GM18951 (cell line): ENCODE data around the gene TAGAP.

ENCODE experiments used
- POLR2A ChIP-seq: IDR thresholded peaks from 4 replicates; pipeline ENCODE4 v1.6.1; 2011; ENCODE audit warnings: mild to moderate bottlenecking; ENCODE audit not compliant: insufficient read length, insufficient read depth; ENCODE audit errors: extremely low read depth
- in situ Hi-C: fragments of 300-500 bp; cut with MboI; formaldehyde crosslinking; loops from one replicate; pipeline ENCODE4 v1.12.0; 2022; ENCODE audit warnings: low sequenced_read_pairs, mixed read lengths, inconsistent platforms; ENCODE audit not compliant: unreplicated experiment

TAGAP gene, protein sequence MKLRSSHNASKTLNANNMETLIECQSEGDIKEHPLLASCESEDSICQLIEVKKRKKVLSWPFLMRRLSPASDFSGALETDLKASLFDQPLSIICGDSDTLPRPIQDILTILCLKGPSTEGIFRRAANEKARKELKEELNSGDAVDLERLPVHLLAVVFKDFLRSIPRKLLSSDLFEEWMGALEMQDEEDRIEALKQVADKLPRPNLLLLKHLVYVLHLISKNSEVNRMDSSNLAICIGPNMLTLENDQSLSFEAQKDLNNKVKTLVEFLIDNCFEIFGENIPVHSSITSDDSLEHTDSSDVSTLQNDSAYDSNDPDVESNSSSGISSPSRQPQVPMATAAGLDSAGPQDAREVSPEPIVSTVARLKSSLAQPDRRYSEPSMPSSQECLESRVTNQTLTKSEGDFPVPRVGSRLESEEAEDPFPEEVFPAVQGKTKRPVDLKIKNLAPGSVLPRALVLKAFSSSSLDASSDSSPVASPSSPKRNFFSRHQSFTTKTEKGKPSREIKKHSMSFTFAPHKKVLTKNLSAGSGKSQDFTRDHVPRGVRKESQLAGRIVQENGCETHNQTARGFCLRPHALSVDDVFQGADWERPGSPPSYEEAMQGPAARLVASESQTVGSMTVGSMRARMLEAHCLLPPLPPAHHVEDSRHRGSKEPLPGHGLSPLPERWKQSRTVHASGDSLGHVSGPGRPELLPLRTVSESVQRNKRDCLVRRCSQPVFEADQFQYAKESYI

DNA sequence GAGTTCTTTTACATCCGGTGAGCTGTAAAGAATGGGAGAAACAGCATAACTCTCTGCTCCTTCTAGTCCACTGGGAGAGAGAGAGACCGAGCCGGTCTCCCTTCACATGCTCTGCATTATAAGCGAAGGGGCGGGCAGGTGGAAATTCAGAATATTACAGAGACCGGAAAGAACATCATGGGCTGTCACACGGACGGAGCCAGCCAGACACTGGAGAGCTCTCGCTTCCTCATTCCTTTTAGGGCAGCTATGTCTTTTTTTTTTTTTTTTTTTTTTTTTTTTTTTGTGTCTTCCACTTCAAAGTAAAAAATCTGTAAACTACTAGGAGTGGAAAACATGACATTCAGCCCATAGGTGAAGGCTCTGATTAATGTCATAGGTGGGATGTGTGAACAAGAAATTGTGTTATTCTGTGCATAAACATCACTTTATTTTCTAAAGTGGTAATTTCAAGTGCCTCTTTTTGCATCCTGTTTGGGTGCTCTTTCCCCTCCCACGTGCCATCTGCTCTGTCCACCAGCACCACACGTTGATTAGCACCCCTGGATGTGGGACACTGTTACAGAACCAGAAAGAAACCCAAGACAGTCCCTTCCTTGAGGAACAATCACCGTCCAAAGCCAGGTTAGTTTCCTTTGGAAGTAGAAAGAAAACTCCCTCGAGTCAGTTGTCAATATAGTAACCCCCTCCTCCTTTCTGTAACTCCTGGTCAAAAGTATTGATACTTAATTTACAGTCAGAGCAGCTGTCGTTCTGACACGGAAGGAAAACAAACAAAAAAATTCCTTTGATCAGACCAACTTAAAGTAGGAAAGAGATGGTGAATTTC is at the start of gene TAGAP:
TAGAP (minus strand) TSS at position 93 of the 829 bp plus-strand sequence. CDS start 845 bp downstream, outside the sequence.
- in situ Hi-C loops: no loop called here
- TF ChIP-seq POLR2A: peak; percentile 55

DNA sequence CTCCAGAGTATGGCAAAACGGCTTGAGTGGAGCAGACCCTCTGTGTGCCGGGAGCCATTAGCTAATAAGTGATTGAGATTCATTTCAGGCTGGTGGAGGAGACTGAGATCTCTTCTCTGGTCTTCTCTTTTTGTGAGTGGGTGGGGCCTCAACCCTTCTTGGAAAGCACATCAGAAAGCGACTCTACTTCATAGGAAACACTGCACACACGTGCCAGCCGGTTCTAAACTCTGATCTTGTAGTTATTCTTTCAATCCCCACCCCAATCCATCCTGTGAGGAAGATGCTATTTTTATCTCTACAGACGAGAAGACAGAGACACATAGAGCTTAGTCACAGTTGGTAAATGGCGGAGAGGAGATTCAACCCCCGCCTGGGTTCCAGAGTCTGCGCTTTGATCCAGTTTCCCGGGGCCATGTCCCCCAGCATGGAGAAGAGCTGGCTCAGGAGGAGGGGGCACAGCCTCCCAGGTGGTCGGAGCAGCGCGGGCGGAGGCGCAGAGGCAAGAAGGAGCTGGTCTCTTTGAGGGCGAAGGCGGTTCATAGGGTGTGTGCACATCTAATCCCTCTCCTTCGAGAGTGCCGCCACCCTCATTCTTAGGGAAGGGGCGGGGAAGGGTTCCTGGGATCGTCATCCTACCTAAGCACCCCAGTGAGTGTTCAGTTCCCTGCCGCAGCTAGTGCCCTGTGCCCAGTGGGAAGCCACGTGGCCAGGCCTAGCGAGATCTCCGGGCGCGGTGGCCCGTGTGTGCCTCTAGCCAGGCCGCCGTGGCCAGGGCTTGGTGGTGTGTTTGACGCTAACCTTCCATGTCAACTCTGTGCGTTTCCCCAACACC is 49.0 kb upstream of the TAGAP start:
- TF ChIP-seq POLR2A: no peak
- in situ Hi-C loops: no loop called here

DNA sequence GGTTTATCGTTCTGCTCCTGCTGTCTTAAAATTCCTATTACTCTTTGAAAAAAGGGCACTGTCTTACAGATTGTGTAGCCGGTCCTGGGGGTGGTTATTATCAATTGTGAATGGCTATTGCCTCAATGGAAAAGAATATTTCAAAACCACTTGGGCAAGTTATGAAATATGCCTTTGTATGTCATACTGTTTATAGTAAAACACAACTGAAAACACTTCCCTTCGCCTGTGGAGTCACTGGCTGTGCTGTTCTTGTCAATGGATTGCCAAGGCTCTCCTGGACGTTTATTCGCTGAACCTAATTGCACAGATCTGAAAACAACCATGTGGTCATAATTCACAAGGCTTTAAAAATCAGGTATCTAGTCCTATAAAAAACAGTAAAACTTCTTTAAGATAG is 47.8 kb upstream of the TAGAP start:
- in situ Hi-C loops: no loop called here
- no peak for TF ChIP-seq POLR2A

DNA sequence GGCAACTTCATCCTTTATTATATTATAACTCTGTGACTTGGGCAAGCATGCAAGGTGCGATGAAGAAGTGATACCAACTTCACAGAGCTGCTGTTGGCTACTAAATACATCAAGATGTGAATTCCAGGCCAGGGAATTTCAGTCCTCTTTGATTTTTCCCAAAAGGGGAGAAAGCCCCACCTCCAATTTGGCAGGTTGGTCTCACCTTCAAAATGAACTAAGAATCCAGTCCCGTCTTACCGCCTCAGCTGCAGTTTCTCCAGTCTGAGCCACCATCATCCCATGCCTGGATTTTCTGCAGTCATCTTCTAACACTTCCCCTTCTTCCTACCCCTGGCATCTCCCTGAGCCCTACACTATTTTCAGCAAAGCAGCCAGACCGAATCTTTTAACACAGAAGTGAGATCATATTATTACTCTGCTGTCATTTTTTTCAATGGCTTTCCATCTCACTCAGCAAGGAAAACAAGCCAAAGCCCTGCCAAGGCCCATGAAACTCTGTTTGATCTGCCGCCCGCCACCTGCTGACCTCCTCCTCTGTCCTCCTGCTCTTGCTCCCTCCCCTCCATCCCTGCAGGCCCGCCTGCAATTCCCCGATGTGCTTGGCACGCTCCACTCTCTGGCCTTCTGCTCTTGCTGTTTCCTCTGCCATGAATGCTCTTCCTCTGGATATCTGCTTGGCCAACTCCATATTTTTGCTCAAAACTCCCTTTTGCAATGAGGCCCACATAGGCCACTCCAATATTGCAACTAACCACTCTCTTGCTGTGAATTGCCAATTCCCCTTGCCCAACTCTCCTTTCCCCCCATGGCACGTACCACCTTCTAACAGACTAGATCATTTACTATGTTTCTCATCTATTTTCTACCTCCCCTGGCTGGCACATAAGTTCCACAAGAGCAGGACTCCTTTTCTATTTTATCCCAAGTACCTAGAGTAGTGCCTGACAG is 46.0 kb upstream of the TAGAP start:
- no peak for TF ChIP-seq POLR2A
- in situ Hi-C loops: no loop called here

DNA sequence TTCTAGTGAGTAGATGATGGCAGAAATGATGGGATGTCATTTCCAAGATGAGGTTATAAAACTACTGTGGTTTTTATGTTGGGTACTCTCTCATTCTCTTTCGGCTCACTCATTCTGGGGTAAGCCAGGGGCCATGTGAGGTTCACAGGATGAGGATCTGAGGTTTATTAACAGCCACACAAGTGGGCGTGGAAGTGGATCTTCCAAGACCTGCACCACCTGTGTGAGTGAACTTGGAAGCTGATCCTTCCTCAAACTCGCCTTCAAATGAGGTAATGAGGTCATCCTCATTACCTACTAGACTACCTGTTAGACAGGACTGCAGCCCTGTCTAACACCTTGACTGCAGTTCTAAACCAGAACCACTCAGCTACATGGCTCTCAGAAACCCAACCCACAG is 45.1 kb upstream of the TAGAP start:
- in situ Hi-C loops: no loop called here
- no peak for TF ChIP-seq POLR2A

DNA sequence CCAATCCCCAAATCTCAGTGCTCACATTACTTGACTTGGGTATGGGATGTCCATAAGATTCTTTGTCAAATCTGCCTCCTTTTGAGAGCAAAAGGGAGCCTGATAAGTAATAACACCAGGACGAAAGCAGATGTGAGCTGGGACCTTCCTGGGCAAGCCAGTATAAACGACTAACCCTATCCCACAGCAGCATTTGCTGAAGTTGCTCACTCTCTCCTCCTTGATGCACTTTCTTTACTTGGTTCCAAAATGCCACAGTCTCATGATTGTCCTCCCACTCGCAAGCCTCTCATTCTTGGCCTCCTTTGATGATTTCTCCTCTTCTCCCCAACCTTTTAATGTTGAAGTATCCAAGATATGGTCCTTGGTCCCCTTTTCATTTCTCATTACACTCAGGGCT is 44.7 kb upstream of the TAGAP start:
- in situ Hi-C loops: no loop called here
- TF ChIP-seq POLR2A: no peak

DNA sequence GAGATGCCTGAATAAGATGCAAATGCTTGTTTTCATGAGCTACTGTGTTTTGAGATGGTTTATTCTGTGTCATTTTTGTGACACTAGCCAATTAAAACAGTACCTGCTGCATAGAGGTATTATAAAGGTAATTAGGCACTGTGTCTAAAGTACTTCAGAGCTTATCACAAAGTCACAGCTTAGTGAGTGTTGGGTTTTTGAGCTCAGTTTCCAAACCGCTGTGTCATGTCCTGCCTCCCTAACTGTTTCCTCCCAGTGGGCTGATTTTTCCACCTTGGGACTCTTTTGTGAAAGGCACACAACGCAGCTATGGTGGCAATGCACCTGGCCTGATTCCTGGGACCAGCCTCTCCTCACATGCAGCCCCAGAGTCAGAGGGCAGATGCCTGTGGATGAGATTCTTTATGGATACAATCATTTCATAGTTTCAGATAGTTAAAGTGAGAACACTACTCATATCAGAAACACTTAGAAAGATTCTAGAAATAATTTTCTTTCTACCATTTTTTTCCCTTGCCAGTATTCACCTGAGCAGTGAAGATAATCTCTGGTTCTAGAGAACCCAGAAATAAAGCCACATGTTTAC is 41.3 kb upstream of the TAGAP start:
- no peak for TF ChIP-seq POLR2A
- in situ Hi-C loops: no loop called here

DNA sequence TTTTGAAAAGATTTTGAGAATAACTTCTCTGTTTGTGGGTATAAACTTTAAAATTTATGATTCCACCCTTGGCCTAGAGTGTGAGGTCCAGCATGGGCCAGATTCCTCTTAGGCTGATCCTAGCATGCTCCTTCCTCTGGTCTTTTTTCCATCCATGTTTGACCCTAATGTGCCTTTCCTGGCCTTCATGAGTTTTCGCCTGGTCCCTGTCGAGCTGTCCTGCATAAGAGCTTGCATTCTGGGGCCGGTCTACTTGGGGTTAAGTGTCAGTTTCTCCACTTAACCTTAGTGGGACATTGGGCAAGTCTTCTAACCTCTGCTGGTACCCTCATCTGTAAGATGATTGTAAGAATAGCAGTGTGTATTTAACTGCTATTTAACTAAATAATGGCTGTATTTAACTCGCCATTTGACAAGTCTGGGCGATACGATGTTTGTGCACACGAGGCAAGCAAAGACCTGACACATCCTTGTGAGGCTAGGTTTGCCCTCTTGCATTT is 40.7 kb upstream of the TAGAP start:
- in situ Hi-C loops: no loop called here
- no peak for TF ChIP-seq POLR2A

DNA sequence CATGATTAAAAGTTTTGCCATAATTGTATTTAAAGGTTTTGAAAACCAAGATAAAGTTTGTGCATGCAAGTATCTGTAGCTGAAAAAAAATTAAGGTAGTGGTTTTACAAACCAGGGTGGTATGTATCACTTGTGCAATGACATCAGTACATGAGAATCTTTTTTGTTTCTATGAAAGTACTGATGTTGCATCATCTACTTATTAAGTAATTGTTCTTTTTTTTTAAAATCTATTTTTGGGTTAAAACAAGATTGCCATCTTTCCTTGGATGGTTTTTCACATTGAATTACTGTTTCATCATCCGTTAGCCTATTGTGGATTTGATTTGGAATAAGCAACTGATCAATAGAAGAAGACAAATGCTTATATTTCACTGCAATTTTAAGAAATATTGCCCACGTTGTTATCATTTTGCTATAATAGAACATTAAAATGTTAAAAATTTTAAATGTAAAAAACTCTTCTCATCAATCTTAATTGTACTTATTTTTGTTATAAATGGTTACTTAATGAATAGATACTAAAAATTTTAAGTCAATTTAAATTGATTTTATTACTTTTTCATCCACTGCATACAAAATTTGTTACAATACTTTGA is 39.8 kb upstream of the TAGAP start:
- no peak for TF ChIP-seq POLR2A
- in situ Hi-C loops: no loop called here

DNA sequence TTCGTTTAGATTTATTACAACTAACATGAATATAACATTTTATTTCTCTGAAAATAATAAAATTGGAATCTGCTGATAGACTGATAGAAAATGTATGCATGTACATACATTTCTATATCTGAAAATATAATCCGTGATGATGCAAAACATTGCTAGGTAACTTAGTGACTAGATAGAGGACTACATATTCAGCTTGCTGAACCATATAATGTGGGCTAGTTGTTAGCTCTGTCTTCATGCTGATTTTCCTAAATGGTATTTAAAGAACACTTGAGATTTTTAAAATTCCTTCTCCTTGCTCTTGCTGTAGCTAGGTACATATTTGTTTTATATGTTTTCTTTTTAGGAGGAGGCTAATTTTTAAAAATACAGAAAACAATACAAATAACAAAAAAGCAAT is 38.4 kb upstream of the TAGAP start:
- TF ChIP-seq POLR2A: no peak
- in situ Hi-C loops: no loop called here
